NCI-H460 (cell line): ENCODE results near the gene RGS6. TPM values are rescaled to one million over a fixed set of nuclear protein-coding genes. Genes with fewer than 3 reads are reported as not detected.

Experiments
- DNase-seq: peaks from one replicate; pipeline ENCODE4 v3.0.0-alpha.2; 2016; ENCODE audit warnings: low read depth; ENCODE audit errors: extremely low read depth
- total RNA-seq: library from RNA; depleted of rRNA; stranded (reverse); fragments of >200 nt; shearing (Covaris generic); gene quantifications from 2 replicates; pipeline ENCODE4 v1.2.3, GENCODE V29; 2014

RGS6 gene
- total RNA-seq, 1 experiment from 2014 or later, result 0.02 TPM

DNA sequence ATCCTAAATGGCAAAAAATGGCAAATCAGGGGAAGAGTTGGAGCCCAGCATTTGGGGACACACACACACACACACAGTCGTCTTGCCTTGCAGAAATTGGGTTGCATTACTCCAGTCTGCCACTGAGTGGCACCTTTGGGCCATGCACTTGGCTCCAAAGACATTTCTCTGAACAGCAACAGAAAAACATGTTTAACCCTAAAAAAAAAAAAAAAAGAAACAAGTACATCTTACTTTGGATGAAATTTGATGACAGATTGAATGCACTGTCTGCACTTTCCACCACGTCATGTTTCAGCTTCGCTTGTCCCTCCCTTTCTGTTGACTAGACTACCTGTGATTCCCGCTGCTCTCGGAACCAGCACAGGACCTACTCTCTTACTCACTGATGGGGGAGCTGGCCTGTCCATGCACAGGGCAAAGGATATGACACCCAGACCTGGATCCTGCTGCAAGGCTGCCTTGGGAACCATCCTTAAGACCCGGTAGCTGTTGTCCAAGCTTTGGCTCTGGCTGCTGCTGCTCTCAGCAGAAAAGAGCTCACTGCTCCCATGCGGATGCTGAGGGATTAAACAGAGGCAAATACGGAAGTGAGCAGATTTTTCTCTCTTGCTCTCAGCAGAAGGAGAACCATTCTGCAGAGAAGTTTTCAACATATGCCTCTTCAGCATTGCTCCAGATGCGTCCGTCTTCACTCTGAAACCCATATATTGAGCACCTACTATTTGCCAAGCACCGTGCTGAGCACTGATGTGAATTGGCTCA, 584.9 kb downstream of the RGS6 start:
- DNase-seq, result peak; percentile 50

DNA sequence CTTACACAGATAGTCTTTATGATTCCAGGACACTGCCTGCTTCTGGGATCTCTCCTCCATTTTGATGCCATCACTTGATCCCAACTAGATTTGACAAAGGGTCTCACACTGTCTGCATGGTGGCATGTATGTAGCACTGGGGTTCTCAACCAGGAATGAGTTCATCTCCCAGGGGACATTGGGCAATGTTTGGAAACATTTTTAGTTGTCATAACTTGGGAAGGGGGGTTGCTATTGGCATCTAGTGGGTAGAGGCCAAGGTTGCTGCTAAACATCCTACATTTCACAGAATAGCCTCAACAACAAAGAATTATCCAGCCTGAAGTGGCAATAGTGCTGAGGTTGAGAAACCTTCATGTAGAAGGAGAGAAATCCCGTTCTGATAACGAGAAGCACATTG, 585.5 kb downstream of the RGS6 start:
- DNase-seq, result no peak

GRCh38 chr14:72518809-72519377, 586.7 kb downstream of the RGS6 start:
- DNase-seq, result no peak

DNA sequence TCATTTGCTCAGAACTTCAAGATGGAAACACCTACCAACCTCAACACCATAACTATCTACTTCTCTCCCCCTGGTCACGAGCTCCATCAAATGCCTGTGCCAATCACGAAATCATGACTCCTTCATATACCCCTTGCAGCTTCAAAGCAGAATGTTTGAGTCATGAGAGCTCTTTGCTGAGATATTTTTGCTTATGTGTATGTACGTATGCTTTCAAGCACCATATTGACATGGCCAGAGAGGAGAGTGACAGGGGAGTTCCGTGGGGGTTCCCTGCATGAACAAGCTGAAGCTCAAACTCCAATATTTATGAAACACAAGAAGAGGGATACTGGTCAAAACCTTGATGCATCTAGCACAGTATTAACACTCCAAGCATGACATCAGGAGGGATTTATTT, 587.3 kb downstream of the RGS6 start:
- DNase-seq, result no peak

DNA sequence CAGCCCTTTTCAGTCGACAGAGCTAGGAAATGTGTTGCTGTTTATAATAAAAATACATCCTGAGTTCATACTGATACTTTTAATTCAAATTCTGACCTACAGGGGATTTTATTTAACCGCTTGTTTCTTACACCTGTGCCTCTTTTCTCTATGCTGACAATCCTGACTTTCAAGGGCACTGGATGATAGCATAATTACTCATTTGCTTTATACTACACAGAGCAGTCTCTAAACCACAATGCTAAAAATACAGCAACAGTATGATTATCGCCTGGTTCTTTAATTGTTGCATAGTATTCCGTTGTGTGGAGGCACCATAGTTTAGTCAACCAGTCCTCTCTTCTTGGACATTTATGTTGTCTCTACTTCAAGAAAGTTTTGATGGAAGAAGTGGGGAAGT, 588.8 kb downstream of the RGS6 start:
- no peak for DNase-seq

GRCh38 chr14:72521968-72522741, 589.9 kb downstream of the RGS6 start:
- no peak for DNase-seq

DNA sequence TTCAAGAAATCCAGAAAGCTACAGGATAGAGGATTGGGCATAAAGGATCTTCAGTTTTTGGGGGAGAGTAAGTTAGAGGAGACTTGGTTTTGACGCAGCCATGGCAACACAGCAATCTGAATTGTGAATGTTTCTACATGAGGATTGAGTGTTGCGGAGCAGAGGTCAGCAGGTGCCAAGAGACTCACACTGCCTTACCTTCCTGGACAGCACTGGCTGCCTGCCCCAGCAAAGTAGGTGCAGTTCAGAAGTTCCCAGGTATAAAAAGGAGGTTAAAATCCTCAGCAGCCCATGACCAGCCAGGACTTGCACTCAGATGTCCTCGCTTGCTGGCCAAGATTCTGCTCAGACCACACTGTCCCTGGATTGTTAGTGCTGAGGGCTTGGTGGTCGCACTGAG, 590.6 kb downstream of the RGS6 start:
- no peak for DNase-seq

DNA sequence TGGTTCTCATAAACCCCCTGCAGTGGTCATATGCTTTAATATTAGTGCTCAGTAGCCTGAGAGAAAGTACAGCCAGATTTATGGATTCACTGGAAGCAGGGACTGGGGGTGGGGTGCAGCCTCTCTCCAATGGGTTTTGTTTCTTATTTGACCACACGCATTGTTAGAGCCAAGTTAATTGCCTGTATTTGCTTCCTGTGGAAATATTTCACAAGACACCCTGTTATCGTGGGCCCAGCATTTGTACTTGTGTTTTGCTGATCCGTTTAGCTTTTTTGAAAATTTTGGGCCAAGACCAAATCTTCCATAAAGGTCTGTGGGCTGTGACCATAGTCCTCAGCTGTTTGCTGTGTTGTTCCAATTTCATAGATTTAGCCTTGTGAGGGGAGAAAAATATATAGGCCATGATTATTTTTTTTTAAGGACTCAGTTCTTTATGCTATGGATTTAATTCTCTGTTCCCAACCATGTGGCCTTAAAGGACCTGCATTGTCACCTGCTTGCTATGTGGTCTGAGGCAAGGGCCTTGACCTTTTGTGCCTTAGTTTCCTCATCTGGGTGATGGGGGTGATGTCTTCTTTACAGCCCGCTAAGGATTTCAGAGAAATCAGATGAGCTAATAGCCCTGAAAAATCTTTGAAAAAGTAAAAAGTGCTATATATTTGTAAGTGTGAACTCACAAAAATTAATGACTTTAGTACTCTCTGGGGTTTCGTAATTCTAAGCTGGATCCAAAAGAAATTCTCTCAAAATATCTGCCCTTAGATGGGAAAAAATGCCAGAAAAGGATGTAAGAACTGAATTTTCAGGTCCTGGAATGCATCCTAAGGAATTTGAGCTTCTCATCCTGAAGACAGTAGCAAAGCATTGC, 591.4 kb downstream of the RGS6 start:
- DNase-seq, result no peak

DNA sequence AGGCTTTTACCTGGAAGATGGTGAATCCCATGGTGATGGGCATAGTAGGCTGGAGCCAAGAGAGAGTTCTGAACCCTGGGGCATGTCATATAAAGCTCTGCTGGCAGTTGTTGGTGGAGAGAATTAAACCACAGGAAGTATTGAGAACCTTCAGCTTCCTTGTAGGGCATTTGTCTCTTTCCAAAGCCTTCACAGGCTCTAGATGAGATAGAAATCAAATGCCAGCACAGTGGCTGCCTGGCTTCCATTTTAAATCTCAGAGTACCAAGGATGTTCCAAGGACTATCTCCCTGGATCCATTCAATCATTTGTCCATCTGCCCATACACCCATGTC, 592.0 kb downstream of the RGS6 start:
- DNase-seq, result no peak

- no peak for DNase-seq
These were observed 593.1 kb downstream of the RGS6 start for GRCh38 chr14:72525087-72525915.

- no peak for DNase-seq
These were observed 595.4 kb downstream of the RGS6 start for GRCh38 chr14:72527591-72527990.

GRCh38 chr14:72528059-72528862, 596.0 kb downstream of the RGS6 start:
- DNase-seq, result no peak

DNA sequence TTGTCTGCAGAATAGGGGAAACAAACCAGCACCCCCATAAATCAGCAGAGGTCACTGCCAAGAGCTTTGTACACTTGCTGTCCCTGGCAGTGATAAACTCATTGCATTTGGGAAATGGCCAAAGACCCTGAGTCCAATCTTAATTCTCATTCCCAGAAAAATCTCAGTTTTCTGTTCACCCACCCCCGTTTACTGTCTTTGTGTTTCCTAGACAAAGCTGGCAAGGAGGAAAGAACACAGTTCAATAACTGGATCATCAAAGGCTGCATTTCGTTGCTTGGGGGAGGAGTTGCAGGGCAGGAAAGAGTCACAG, 596.6 kb downstream of the RGS6 start:
- DNase-seq, result no peak

DNA sequence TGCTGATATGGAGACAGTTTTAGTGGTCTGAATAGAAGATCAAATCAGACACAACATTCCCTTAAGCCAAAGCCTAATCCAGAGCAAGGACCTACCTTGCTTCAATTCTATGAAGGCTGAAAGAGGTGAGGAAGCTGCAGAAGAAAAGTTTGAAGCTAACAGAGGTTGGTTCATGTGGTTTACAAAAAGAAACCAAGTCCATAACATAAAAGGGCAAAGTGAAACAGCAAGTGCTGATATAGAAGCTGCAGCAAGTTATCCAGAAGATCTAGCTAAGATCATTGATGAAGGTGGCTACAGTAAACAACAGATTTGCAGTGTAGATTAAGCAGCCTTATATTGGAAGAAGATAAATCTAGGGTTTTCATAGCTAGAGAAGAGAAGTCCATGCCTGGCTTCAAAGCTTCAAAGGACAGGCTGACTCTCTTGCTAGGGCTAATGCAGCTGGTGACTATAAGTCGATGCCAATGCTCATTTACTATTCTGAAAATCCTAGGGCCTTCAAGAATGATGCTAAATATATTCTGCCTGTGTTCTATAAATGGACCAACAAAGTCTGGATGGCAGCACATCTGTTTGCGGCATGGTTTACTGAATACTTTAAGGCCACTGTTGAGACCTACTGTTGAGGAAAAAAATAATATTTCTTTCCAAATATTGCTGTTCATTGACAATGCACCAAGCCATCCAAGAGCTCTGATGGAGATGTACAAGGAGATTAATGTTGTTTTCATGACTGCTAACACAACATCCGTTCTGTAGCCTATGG, 600.6 kb downstream of the RGS6 start:
- DNase-seq, result no peak

DNA sequence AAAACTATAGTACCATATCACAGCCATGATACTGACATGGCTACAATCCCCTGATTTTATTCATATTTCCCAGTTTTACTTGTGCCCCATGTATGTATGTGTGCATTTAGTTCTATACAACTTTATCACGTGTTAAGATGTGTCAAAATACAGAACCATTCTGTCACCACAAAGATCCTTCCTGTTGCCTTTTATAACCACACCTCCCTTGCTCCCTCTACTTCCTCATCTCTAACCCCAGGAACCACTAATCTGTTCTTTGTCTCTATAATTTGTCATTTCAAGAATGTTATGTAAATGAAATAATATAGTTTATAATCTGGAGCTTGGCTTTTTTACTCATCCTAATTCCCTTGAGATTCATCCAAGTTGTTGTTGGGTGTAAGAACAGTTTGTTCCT, 603.3 kb downstream of the RGS6 start:
- DNase-seq, result no peak

- no peak for DNase-seq
These were observed 606.2 kb downstream of the RGS6 start for GRCh38 chr14:72538387-72538786.

- no peak for DNase-seq
These were observed 607.6 kb downstream of the RGS6 start for GRCh38 chr14:72539661-72540315.

GRCh38 chr14:72540836-72541235, 608.6 kb downstream of the RGS6 start:
- DNase-seq, result no peak
